WTC11 (cell line): ENCODE data around the gene DHX9. TPM values are rescaled to one million over a fixed set of nuclear protein-coding genes. Genes with fewer than 3 reads are reported as not detected.

Experiments used
- ATAC-seq: fragments of 200-7000 bp; cut with Tn5 transposase; 2 replicates; pipeline ENCODE4 v1.10.0; 2021; ENCODE audit warnings: mild to moderate bottlenecking, moderate library complexity
- CTCF ChIA-PET: fragments of 300-600 bp; sonication (Branson Sonifier 250); formaldehyde crosslinking; loops from one replicate; lab custom pipeline; 2021; ENCODE audit warnings: antibody characterized with exemption; lab: Charles Lee
- POLR2A ChIA-PET: fragments of 350-600 bp; sonication (Branson Sonifier 250); formaldehyde crosslinking; loops from one replicate; lab custom pipeline; 2021; ENCODE audit warnings: antibody characterized with exemption; lab: Charles Lee
- DNase-seq: peaks from one replicate; pipeline ENCODE4 v3.0.0; 2021; ENCODE audit warnings: low spot score
- H3K27ac Mint-ChIP-seq: 2 replicates; pipeline ENCODE4 v1.8.0; 2021; ENCODE audit warnings: mixed read lengths
- H3K27me3 Mint-ChIP-seq: 2 replicates; pipeline ENCODE4 v1.8.0; 2021; ENCODE audit warnings: low read depth, mild to moderate bottlenecking, moderate library complexity, mixed read lengths
- H3K36me3 Mint-ChIP-seq: 2 replicates; pipeline ENCODE4 v1.8.0; 2021; ENCODE audit warnings: mixed read lengths
- H3K4me1 Mint-ChIP-seq: 2 replicates; pipeline ENCODE4 v1.8.0; 2022; ENCODE audit warnings: mixed read lengths
- H3K4me3 Mint-ChIP-seq: 2 replicates; pipeline ENCODE4 v1.8.0; 2021; ENCODE audit warnings: mild to moderate bottlenecking, moderate library complexity, mixed read lengths
- H3K9me3 Mint-ChIP-seq: 2 replicates; pipeline ENCODE4 v1.8.0; 2021; ENCODE audit warnings: mixed read lengths
- AFF4 ChIP-seq: sonication (generic); formaldehyde crosslinking; IDR thresholded peaks from 2 replicates; pipeline ENCODE4 v1.8.1; 2023; ENCODE audit warnings: mild to moderate bottlenecking, missing genetic modification reagents, borderline replicate concordance
- ATF6 ChIP-seq: sonication (generic); formaldehyde crosslinking; IDR thresholded peaks from 2 replicates; pipeline ENCODE4 v1.8.1; 2023; ENCODE audit warnings: mild to moderate bottlenecking, missing genetic modification reagents
- CREM ChIP-seq: sonication (generic); formaldehyde crosslinking; IDR thresholded peaks from 2 replicates; pipeline ENCODE4 v1.8.1; 2022; ENCODE audit warnings: mild to moderate bottlenecking, missing genetic modification reagents, moderate library complexity
- FOXK1 ChIP-seq: sonication (generic); formaldehyde crosslinking; IDR thresholded peaks from 2 replicates; pipeline ENCODE4 v1.8.0; 2022; ENCODE audit warnings: mild to moderate bottlenecking, moderate library complexity, missing genetic modification reagents
- FOXP1 ChIP-seq: sonication (generic); formaldehyde crosslinking; IDR thresholded peaks from 2 replicates; pipeline ENCODE4 v1.8.0; 2022; ENCODE audit warnings: missing genetic modification reagents, mild to moderate bottlenecking, moderate library complexity, borderline replicate concordance
- GRHL2 ChIP-seq: fragments of 250-450 bp; sonication (Bioruptor Pico); IDR thresholded peaks from 2 replicates; pipeline ENCODE4 v1.8.0; 2022; ENCODE audit warnings: mild to moderate bottlenecking, moderate library complexity; ENCODE audit not compliant: insufficient replicate concordance, severe bottlenecking
- JAZF1 ChIP-seq: fragments of 250-450 bp; sonication (Bioruptor Pico); IDR thresholded peaks from 2 replicates; pipeline ENCODE4 v1.9.0; 2021; ENCODE audit warnings: moderate library complexity, mild to moderate bottlenecking, inconsistent platforms
- MAX ChIP-seq: sonication (generic); formaldehyde crosslinking; IDR thresholded peaks from 2 replicates; pipeline ENCODE4 v1.8.0; 2022; ENCODE audit warnings: mild to moderate bottlenecking, missing genetic modification reagents
- MYBL2 ChIP-seq: sonication (generic); formaldehyde crosslinking; IDR thresholded peaks from 2 replicates; pipeline ENCODE4 v1.8.1; 2023; ENCODE audit warnings: mild to moderate bottlenecking, moderate library complexity, missing genetic modification reagents
- NFYB ChIP-seq: sonication (generic); formaldehyde crosslinking; conservative IDR thresholded peaks from 2 replicates; pipeline ENCODE4 v1.8.0; 2022; ENCODE audit warnings: low read depth, missing genetic modification reagents
- NR3C1 ChIP-seq: sonication (generic); formaldehyde crosslinking; conservative IDR thresholded peaks from 2 replicates; pipeline ENCODE4 v1.8.1; 2023; ENCODE audit warnings: low read depth, mild to moderate bottlenecking, missing genetic modification reagents
- SMAD3 ChIP-seq: sonication (generic); formaldehyde crosslinking; IDR thresholded peaks from 2 replicates; pipeline ENCODE4 v1.8.0; 2022; ENCODE audit warnings: missing genetic modification reagents, mild to moderate bottlenecking, borderline replicate concordance
- SP1 ChIP-seq: sonication (generic); formaldehyde crosslinking; conservative IDR thresholded peaks from 2 replicates; pipeline ENCODE4 v1.8.1; 2022; ENCODE audit warnings: missing genetic modification reagents
- STAT6 ChIP-seq: sonication (generic); formaldehyde crosslinking; conservative IDR thresholded peaks from 2 replicates; pipeline ENCODE4 v1.8.1; 2023; ENCODE audit warnings: mild to moderate bottlenecking, low read depth, missing genetic modification reagents, moderate library complexity
- TCF7 ChIP-seq: sonication (generic); formaldehyde crosslinking; IDR thresholded peaks from 2 replicates; pipeline ENCODE4 v1.8.0; 2022; ENCODE audit warnings: mild to moderate bottlenecking, low read depth, missing genetic modification reagents, moderate library complexity
- TEAD1 ChIP-seq: sonication (generic); formaldehyde crosslinking; IDR thresholded peaks from 2 replicates; pipeline ENCODE4 v1.8.0; 2022; ENCODE audit warnings: mild to moderate bottlenecking, missing genetic modification reagents
- TP53 ChIP-seq: sonication (generic); formaldehyde crosslinking; IDR thresholded peaks from 2 replicates; pipeline ENCODE4 v1.8.1; 2023; ENCODE audit warnings: mild to moderate bottlenecking, missing genetic modification reagents
- USF1 ChIP-seq: sonication (generic); formaldehyde crosslinking; IDR thresholded peaks from 2 replicates; pipeline ENCODE4 v1.8.0; 2022; ENCODE audit warnings: mild to moderate bottlenecking, missing genetic modification reagents
- ZBTB43 ChIP-seq: sonication (generic); formaldehyde crosslinking; IDR thresholded peaks from 2 replicates; pipeline ENCODE4 v1.8.1; 2023; ENCODE audit warnings: mild to moderate bottlenecking, missing genetic modification reagents
- ZMAT4 ChIP-seq: fragments of 250-450 bp; sonication (Bioruptor Pico); IDR thresholded peaks from 2 replicates; pipeline ENCODE4 v1.9.0; 2021; ENCODE audit warnings: mild to moderate bottlenecking
- ZNF121 ChIP-seq: sonication (generic); formaldehyde crosslinking; IDR thresholded peaks from 2 replicates; pipeline ENCODE4 v1.8.0; 2023; ENCODE audit warnings: missing genetic modification reagents
- ZNF232 ChIP-seq: sonication (generic); formaldehyde crosslinking; IDR thresholded peaks from 2 replicates; pipeline ENCODE4 v1.8.0; 2022; ENCODE audit warnings: mild to moderate bottlenecking, missing genetic modification reagents
- total RNA-seq: library from RNA; stranded (reverse); gene quantifications from 3 replicates; pipeline ENCODE4 v1.2.3, GENCODE V29; 2021

Gene DHX9
- total RNA-seq, 1 experiment from 2014 or later = 280 TPM

GRCh38 chr1:182885591-182885990 is 46.4 kb downstream of the DHX9 start:
- Mint-ChIP-seq H3K27ac (peak overlapping the region; percentile 36; the same call in 1 of the 2 replicates), H3K4me1 (0 out of 2 replicates have a peak, but pooled peaks cover 5% of the 10 kb centered on the region), H3K4me3 (no peak overlapping the region), H3K36me3 (peaks cover 72% of the 10 kb centered on the region), H3K27me3 (no peaks in the 10 kb centered on the region), H3K9me3 (no peaks in the 10 kb centered on the region)
- ChIA-PET POLR2A (no interaction called here), CTCF (no interaction called here)
- ATAC-seq (no peak), DNase-seq (no peak)
- TF ChIP-seq NR3C1 (CRISPR knock-in tag) (no peak), JAZF1 (CRISPR knock-in tag) (no peak), MAX (CRISPR knock-in tag) (no peak), GRHL2 (CRISPR knock-in tag) (no peak), CREM (no peak), SP1 (CRISPR knock-in tag) (no peak), ATF6 (no peak), TP53 (CRISPR knock-in tag) (no peak), USF1 (CRISPR knock-in tag) (no peak), MYBL2 (CRISPR knock-in tag) (no peak), ZBTB43 (CRISPR knock-in tag) (no peak), TEAD1 (CRISPR knock-in tag) (no peak), ZMAT4 (CRISPR knock-in tag) (no peak), SMAD3 (no peak), FOXK1 (CRISPR knock-in tag) (no peak), ZNF232 (CRISPR knock-in tag) (no peak)

- CTCF ChIA-PET = no interaction called here
- no peak for TF ChIP-seq NFYB (CRISPR knock-in tag)
- no peak for TF ChIP-seq ATF6
- TF ChIP-seq FOXP1 = no peak
- TF ChIP-seq ZNF121 (CRISPR knock-in tag) = no peak
- TF ChIP-seq AFF4 (CRISPR knock-in tag) = no peak
- TF ChIP-seq STAT6 = no peak
- no peak for TF ChIP-seq TCF7 (CRISPR knock-in tag)
These were observed 47.8 kb downstream of the DHX9 start for GRCh38 chr1:182886985-182887384.

More at GRCh38 chr1:182886985-182887384, 47.8 kb downstream of the DHX9 start:
- peaks cover 12% of the 10 kb centered on the region for H3K4me1 Mint-ChIP-seq
- no peaks in the 10 kb centered on the region for H3K27me3 Mint-ChIP-seq
- H3K27ac Mint-ChIP-seq = peak overlapping the region; percentile 62; the same call in 1 of the 2 replicates
- no peak for DNase-seq
- H3K4me3 Mint-ChIP-seq = no peak overlapping the region
- POLR2A ChIA-PET = no interaction called here
- no peak for ATAC-seq
- peaks cover 60% of the 10 kb centered on the region for H3K36me3 Mint-ChIP-seq
- peaks cover 4% of the 10 kb centered on the region for H3K9me3 Mint-ChIP-seq
